ENCODE results near the gene PNLIPRP1.

DNA sequence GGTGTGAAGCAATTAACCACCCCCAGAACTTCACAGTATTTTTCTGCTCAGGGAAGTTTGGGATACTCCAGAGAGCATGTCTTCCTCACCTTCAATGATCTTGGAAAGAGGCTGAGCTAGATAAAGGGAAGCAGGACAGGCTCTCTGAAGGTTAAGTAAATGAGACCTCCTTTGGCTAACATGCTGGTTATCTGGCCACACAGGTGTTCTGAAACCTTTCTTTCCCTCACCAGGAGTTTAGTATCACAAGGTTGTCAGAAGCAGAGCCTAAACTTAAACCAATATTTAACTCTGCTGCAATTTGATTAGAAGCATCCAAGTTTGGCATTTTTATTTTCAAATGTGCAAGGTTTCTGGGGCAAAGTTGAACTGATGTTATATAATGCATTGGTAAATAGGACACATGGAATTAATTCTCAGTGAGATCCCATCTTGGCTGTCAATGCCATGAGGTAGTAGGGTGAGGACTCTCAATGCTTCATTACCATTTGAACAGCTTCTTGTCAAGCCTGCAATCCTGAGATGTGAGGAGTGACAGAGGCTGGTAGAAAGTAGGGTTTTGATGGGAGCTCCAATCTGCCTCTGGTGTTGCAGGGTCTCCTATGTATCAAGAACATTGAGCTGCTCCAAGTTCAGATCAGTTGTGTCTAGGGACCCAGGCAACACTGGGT lies 48.6 kb upstream of the PNLIPRP1 start:
- no peak for TF ChIP-seq POLR2A (IDR thresholded peaks at IDR 0.05)
- TF ChIP-seq, protein P1, sequence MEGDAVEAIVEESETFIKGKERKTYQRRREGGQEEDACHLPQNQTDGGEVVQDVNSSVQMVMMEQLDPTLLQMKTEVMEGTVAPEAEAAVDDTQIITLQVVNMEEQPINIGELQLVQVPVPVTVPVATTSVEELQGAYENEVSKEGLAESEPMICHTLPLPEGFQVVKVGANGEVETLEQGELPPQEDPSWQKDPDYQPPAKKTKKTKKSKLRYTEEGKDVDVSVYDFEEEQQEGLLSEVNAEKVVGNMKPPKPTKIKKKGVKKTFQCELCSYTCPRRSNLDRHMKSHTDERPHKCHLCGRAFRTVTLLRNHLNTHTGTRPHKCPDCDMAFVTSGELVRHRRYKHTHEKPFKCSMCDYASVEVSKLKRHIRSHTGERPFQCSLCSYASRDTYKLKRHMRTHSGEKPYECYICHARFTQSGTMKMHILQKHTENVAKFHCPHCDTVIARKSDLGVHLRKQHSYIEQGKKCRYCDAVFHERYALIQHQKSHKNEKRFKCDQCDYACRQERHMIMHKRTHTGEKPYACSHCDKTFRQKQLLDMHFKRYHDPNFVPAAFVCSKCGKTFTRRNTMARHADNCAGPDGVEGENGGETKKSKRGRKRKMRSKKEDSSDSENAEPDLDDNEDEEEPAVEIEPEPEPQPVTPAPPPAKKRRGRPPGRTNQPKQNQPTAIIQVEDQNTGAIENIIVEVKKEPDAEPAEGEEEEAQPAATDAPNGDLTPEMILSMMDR (IDR thresholded peaks at IDR 0.05): no peak

Data from tibial nerve (tissue), 3 donors.